Measurements from ENCODE around the gene ACAP1. TPM values are rescaled to one million over a fixed set of nuclear protein-coding genes. Genes with fewer than 3 reads are reported as not detected.
A peak's percentile ranks its signal among the peaks of the same experiment; 100 is the strongest.

Gene ACAP1
- total RNA-seq, 1 experiment from 2014 or later: 8.8 TPM

GRCh38 chr17:7383371-7383741, 47.0 kb downstream of the ACAP1 start:
- H3K79me2 ChIP-seq (ENCODE audit: insufficient read depth, low read length): peaks cover 8% of the 10 kb centered on the region; the same call in 1 of the 2 replicates
- no peak overlapping the region for H3K27ac ChIP-seq (ENCODE audit: low read depth, low read length)
- peaks cover 8 to 26% of the 10 kb centered on the region in 2 experiments; a peak in 3 of 4 replicates for H3K4me1 ChIP-seq (ENCODE audit: control insufficient read depth in 1 of 2, insufficient read depth in 2 of 2, low read length in 2 of 2)
- peaks cover 0 to 9% of the 10 kb centered on the region in 2 experiments; a peak in 2 of 4 replicates for H3K36me3 ChIP-seq (ENCODE audit: control insufficient read depth in 1 of 2, insufficient read depth in 2 of 2, low read length in 2 of 2)
- DNase-seq (ENCODE audit: low read depth, low spot score): no peak
- no peaks in the 10 kb centered on the region for H3K27me3 ChIP-seq (ENCODE audit: insufficient read depth, low read length)
- no peak overlapping the region for H3K9ac ChIP-seq (ENCODE audit: low read length)
- ChIA-PET CTCF (no interaction called here), POLR2A (interaction anchor here (1.4 kb wide), 1 partner anchor 52 kb away, joined by 4 read pairs; the partner anchor contains the start of gene TMEM102), RAD21 (ENCODE audit: low non-redundant PET in 1 of 2, low total read pairs in 2 of 2, uncharacterized antibody in 2 of 2, unreplicated experiment in 2 of 2) (no interaction called here)
- no peak overlapping the region for H2AFZ ChIP-seq (ENCODE audit: low read depth, low read length, poor library complexity, severe bottlenecking)
- TF ChIP-seq EZH2 (IDR thresholded peaks at IDR 0.05) (no peak), POLR2AphosphoS5 (IDR thresholded peaks at IDR 0.05; ENCODE audit: low read depth, low read length) (0 out of 2 replicates have a peak, but pooled peaks have one; percentile 8)
- no peaks in the 10 kb centered on the region for H3K9me2 ChIP-seq (ENCODE audit: insufficient read depth)
- H3K4me2 ChIP-seq (ENCODE audit: low read length): no peak overlapping the region
- ATAC-seq: no peak
- intact Hi-C loops (cut with micrococcal nuclease): no loop called here
- BruUV-seq (replicated peaks): no TSS peak
- H3K9me3 ChIP-seq (ENCODE audit: control insufficient read depth in 1 of 2, insufficient read depth in 1 of 2, low read depth in 1 of 2, low read length in 2 of 2): 0 out of 4 replicates have a peak, but pooled peaks cover 0 to 7% of the 10 kb centered on the region in 2 experiments
- no peaks in the 10 kb centered on the region for H4K20me1 ChIP-seq (ENCODE audit: insufficient read depth)
- no peak overlapping the region for H3K4me3 ChIP-seq (replicated peaks in 1 of 2; ENCODE audit: low read depth in 1 of 2, low read length in 2 of 2)

- ChIA-PET POLR2A (no interaction called here), RAD21 (ENCODE audit: low non-redundant PET in 1 of 2, low total read pairs in 2 of 2, uncharacterized antibody in 2 of 2, unreplicated experiment in 2 of 2) (no interaction called here), CTCF (no interaction called here)
- no peaks in the 10 kb centered on the region for H3K27me3 ChIP-seq (ENCODE audit: insufficient read depth, low read length)
- TF ChIP-seq REST (IDR thresholded peaks at IDR 0.05; ENCODE audit: low read depth): no peak
- peak; percentile 4; the same call in 1 of the 2 replicates for TF ChIP-seq POLR2AphosphoS5 (IDR thresholded peaks at IDR 0.05; ENCODE audit: low read depth, low read length)
- H3K4me2 ChIP-seq (ENCODE audit: low read length): no peak overlapping the region
- no peak for DNase-seq (ENCODE audit: low read depth, low spot score)
- no peaks in the 10 kb centered on the region for H4K20me1 ChIP-seq (ENCODE audit: insufficient read depth)
- H3K9me2 ChIP-seq (ENCODE audit: insufficient read depth): no peaks in the 10 kb centered on the region
- no TSS peak for BruUV-seq (replicated peaks)
- no peak overlapping the region for H3K27ac ChIP-seq (ENCODE audit: low read depth, low read length)
- no peak for ATAC-seq
- H2AFZ ChIP-seq (ENCODE audit: low read depth, low read length, poor library complexity, severe bottlenecking): no peak overlapping the region
- H3K4me3 ChIP-seq (replicated peaks in 1 of 2; ENCODE audit: low read depth in 1 of 2, low read length in 2 of 2): no peak overlapping the region
- intact Hi-C loops (cut with micrococcal nuclease): no loop called here
- H3K9ac ChIP-seq (ENCODE audit: low read length): no peak overlapping the region
- peaks cover 0 to 12% of the 10 kb centered on the region in 2 experiments; a peak in 2 of 4 replicates for H3K36me3 ChIP-seq (ENCODE audit: control insufficient read depth in 1 of 2, insufficient read depth in 2 of 2, low read length in 2 of 2)
- H3K9me3 ChIP-seq (ENCODE audit: control insufficient read depth in 1 of 2, insufficient read depth in 1 of 2, low read depth in 1 of 2, low read length in 2 of 2): 0 out of 4 replicates have a peak, but pooled peaks cover 0 to 7% of the 10 kb centered on the region in 2 experiments
- H3K79me2 ChIP-seq (ENCODE audit: insufficient read depth, low read length): peaks cover 8% of the 10 kb centered on the region; the same call in 1 of the 2 replicates
- H3K4me1 ChIP-seq (ENCODE audit: control insufficient read depth in 1 of 2, insufficient read depth in 2 of 2, low read length in 2 of 2): peaks cover 8 to 26% of the 10 kb centered on the region in 2 experiments; a peak in 3 of 4 replicates
Measured at GRCh38 chr17:7383742-7384488, 47.6 kb downstream of the ACAP1 start.

Measured in HCT116 (cell line).